Thyroid gland (tissue), 4 donors: ENCODE measurements around the gene SNCB. TPM values are rescaled to one million over a fixed set of nuclear protein-coding genes. Genes with fewer than 3 reads are reported as not detected.

Source experiments
- DNase-seq, 2 donors: peaks; one replicate each; pipeline ENCODE4 v3.0.0-alpha.2; 2019
- H3K27ac ChIP-seq, 3 donors: fragments of 200-600 bp; sonication (generic); 1 replicate in 2 of 3; 2 replicates in 1 of 3; pipeline ENCODE4 v1.5.1; 2016 to 2019; ENCODE audit warnings: mild to moderate bottlenecking in 1 of 3, moderate library complexity in 1 of 3
- H3K27me3 ChIP-seq: fragments of 200-600 bp; sonication (generic); one replicate; pipeline ENCODE4 v1.5.1; 2019
- H3K36me3 ChIP-seq, 2 donors: fragments of 200-600 bp; sonication (generic); one replicate each; pipeline ENCODE4 v1.5.1; 2016 to 2019
- H3K4me1 ChIP-seq, 2 donors: fragments of 200-600 bp; sonication (generic); one replicate each; pipeline ENCODE4 v1.5.1; 2017 to 2019
- H3K4me3 ChIP-seq, 3 donors: fragments of 200-600 bp; sonication (generic); replicated peaks in 1 of 3; 1 replicate in 2 of 3; 2 replicates in 1 of 3; pipeline ENCODE4 v1.5.1; 2016; ENCODE audit warnings: mild to moderate bottlenecking in 1 of 3
- H3K9me3 ChIP-seq: fragments of 200-600 bp; sonication (generic); one replicate; pipeline ENCODE4 v1.5.1; 2017
- CTCF ChIP-seq, 6 experiments: fragments of 200-600 bp in 3 of 6; fragments of 450-650 bp in 3 of 6; sonication (generic) in 3 of 6; IDR thresholded peaks; one replicate each; pipeline ENCODE4 v1.5.1; 2016 to 2019; ENCODE audit warnings: antibody characterized with exemption in 6 of 6, mild to moderate bottlenecking in 2 of 6, inconsistent platforms in 1 of 6, moderate library complexity in 1 of 6
- POLR2A ChIP-seq, 2 donors: fragments of 450-650 bp; IDR thresholded peaks; one replicate each; pipeline ENCODE4 v1.6.1; 2017; ENCODE audit warnings: antibody characterized with exemption in 2 of 2, mild to moderate bottlenecking in 2 of 2, moderate library complexity in 1 of 2
- WGBS, 2 donors: methylation state at CpG; one replicate each; pipeline ENCODE4 v1.1.5; 2017; 5-methylcytosine and 5-hydroxymethylcytosine counted together
- intact Hi-C: fragments of 100-400 bp; cut with DNase I; formaldehyde crosslinking; loops from one replicate; pipeline ENCODE4 v1.15.1; 2023
- total RNA-seq, 4 donors: library from RNA; depleted of rRNA; stranded (reverse); fragments of >200 nt; gene quantifications; one replicate each; pipeline ENCODE4 v1.2.3, GENCODE V29; 2016

SNCB gene
- total RNA-seq, 4 donors from 2014 or later, result not detected

GRCh38 chr5:176653401-176654385 lies 23.4 kb upstream of the SNCB start:
- TF ChIP-seq POLR2A (IDR thresholded peaks at IDR 0.05) (no peak), CTCF (IDR thresholded peaks at IDR 0.05) (no peak)
- Histone ChIP-seq H3K27ac (no peak overlapping the region), H3K27me3 (no peaks in the 10 kb centered on the region), H3K4me1 (peaks cover under 1 to 4% of the 10 kb centered on the region in 2 donors), H3K36me3 (peaks cover 8 to 9% of the 10 kb centered on the region in 2 donors), H3K9me3 (no peaks in the 10 kb centered on the region), H3K4me3 (no peak overlapping the region)
- intact Hi-C loops, result no loop called here
- WGBS, 2 donors, result 86 to 92% methylated on average over 15 to 18 of the region's 18 CpGs
- DNase-seq, result no peak

GRCh38 chr5:176652136-176652535 lies 21.8 kb upstream of the SNCB start:
- intact Hi-C loops, result no loop called here
- no peaks in the 10 kb centered on the region for H3K27me3 ChIP-seq
- no peak for DNase-seq
- no peaks in the 10 kb centered on the region for H3K9me3 ChIP-seq
- H3K27ac ChIP-seq, result no peak overlapping the region
- no peak overlapping the region for H3K4me3 ChIP-seq
- H3K4me1 ChIP-seq, result peaks cover 9 to 13% of the 10 kb centered on the region in 2 donors
- WGBS, 2 donors, result 69 to 83% methylated on average over 8 of the region's 8 CpGs
- TF ChIP-seq CTCF (IDR thresholded peaks at IDR 0.05), result no peak
- no peak for TF ChIP-seq POLR2A (IDR thresholded peaks at IDR 0.05)
- H3K36me3 ChIP-seq, result peaks cover 6 to 7% of the 10 kb centered on the region in 2 donors

GRCh38 chr5:176651472-176651980 lies 21.2 kb upstream of the SNCB start:
- peaks cover 11 to 16% of the 10 kb centered on the region in 2 donors for H3K4me1 ChIP-seq
- intact Hi-C loops, result no loop called here
- DNase-seq, result no peak
- 88 to 97% methylated on average over 6 to 11 of the region's 17 CpGs for WGBS, 2 donors
- no peak overlapping the region for H3K4me3 ChIP-seq
- TF ChIP-seq POLR2A (IDR thresholded peaks at IDR 0.05), result no peak
- no peak for TF ChIP-seq CTCF (IDR thresholded peaks at IDR 0.05)
- peaks cover under 1% of the 10 kb centered on the region in 2 donors for H3K36me3 ChIP-seq
- no peaks in the 10 kb centered on the region for H3K9me3 ChIP-seq
- no peak overlapping the region for H3K27ac ChIP-seq
- no peaks in the 10 kb centered on the region for H3K27me3 ChIP-seq

GRCh38 chr5:176650354-176650884 lies 20.1 kb upstream of the SNCB start:
- Histone ChIP-seq H3K27ac (no peak overlapping the region), H3K9me3 (no peaks in the 10 kb centered on the region), H3K27me3 (no peaks in the 10 kb centered on the region), H3K4me3 (no peak overlapping the region), H3K36me3 (no peaks in the 10 kb centered on the region), H3K4me1 (peaks cover 12 to 17% of the 10 kb centered on the region in 2 donors)
- no peak for TF ChIP-seq CTCF (IDR thresholded peaks at IDR 0.05)
- no peak for TF ChIP-seq POLR2A (IDR thresholded peaks at IDR 0.05)
- intact Hi-C loops, result no loop called here
- DNase-seq, result no peak
- 73 to 76% methylated on average over 8 of the region's 8 CpGs for WGBS, 2 donors
